Smooth muscle cell (in vitro differentiated cells): ENCODE results near the gene SEL1L. TPM values are rescaled to one million over a fixed set of nuclear protein-coding genes. Genes with fewer than 3 reads are reported as not detected.

ENCODE experiments used
- DNase-seq: peaks from one replicate; lab custom pipeline; 2025; ENCODE audit not compliant: unreplicated experiment; lab: John Stamatoyannopoulos, UW
- H2AFZ ChIP-seq: fragments of 200-600 bp; sonication (generic); 2 replicates; pipeline ENCODE4 v1.6.0; 2016; ENCODE audit warnings: antibody characterized with exemption, low read depth, mild to moderate bottlenecking
- H3F3A ChIP-seq: fragments of 200-600 bp; sonication (generic); 2 replicates; pipeline ENCODE4 v1.6.0; 2017; ENCODE audit warnings: antibody characterized with exemption, low read depth
- H3K27ac ChIP-seq: fragments of 200-600 bp; sonication (generic); 2 replicates; pipeline ENCODE4 v1.5.1; 2016; ENCODE audit warnings: low read depth, mild to moderate bottlenecking
- H3K27me3 ChIP-seq: fragments of 200-600 bp; sonication (generic); 2 replicates; pipeline ENCODE4 v1.6.1; 2016; ENCODE audit warnings: low read depth, mild to moderate bottlenecking
- H3K36me3 ChIP-seq: fragments of 200-600 bp; sonication (generic); 2 replicates; pipeline ENCODE4 v1.5.1; 2016; ENCODE audit warnings: low read depth
- H3K4me1 ChIP-seq: fragments of 200-600 bp; sonication (generic); 2 replicates; pipeline ENCODE4 v1.5.1; 2016; ENCODE audit warnings: low read depth
- H3K4me2 ChIP-seq: fragments of 200-600 bp; sonication (generic); 2 replicates; pipeline ENCODE4 v1.6.0; 2016; ENCODE audit warnings: mild to moderate bottlenecking
- H3K4me3 ChIP-seq: fragments of 200-600 bp; sonication (generic); 2 replicates; pipeline ENCODE4 v1.5.1; 2016; ENCODE audit warnings: mild to moderate bottlenecking
- H3K79me2 ChIP-seq: fragments of 200-600 bp; sonication (generic); 2 replicates; pipeline ENCODE4 v1.6.0; 2016; ENCODE audit warnings: low read depth, mild to moderate bottlenecking
- H3K9ac ChIP-seq: fragments of 200-600 bp; sonication (generic); 2 replicates; pipeline ENCODE4 v1.6.0; 2016; ENCODE audit warnings: low read depth
- H3K9me3 ChIP-seq: fragments of 200-600 bp; sonication (generic); replicated peaks from 2 replicates; pipeline ENCODE4 v1.5.1; 2016; ENCODE audit warnings: low read depth
- H4K20me1 ChIP-seq: fragments of 200-600 bp; sonication (generic); 2 replicates; pipeline ENCODE4 v1.6.0; 2016; ENCODE audit warnings: low read depth
- WGBS: methylation state at CpG from one replicate; pipeline ENCODE4 v1.1.7; 2016; ENCODE audit warnings: low lambda C conversion rate; 5-methylcytosine and 5-hydroxymethylcytosine counted together
- polyA plus RNA-seq: library from polyadenylated mRNA; unstranded; fragments of >200 nt; fragmentation: Nextera tagmentation; extraction: Ambion mirVana; gene quantifications from 2 replicates; pipeline ENCODE4 v1.2.1, GENCODE V29; 2016
- total RNA-seq: library from RNA; depleted of rRNA; stranded (reverse); fragments of >200 nt; gene quantifications from 2 replicates; pipeline ENCODE4 v1.2.3, GENCODE V29; 2014
- TF ChIP-seq, protein P1 (sequence below): fragments of 200-600 bp; sonication (generic); IDR thresholded peaks from 2 replicates; pipeline ENCODE4 v1.5.1; 2017; ENCODE audit warnings: borderline replicate concordance, mild to moderate bottlenecking, antibody characterized with exemption; ENCODE audit not compliant: insufficient read depth, poor library complexity, severe bottlenecking

The SEL1L gene
- total and polyA plus RNA-seq, 2 experiments from 2014 or later: 36.8 to 78.8 TPM

DNA sequence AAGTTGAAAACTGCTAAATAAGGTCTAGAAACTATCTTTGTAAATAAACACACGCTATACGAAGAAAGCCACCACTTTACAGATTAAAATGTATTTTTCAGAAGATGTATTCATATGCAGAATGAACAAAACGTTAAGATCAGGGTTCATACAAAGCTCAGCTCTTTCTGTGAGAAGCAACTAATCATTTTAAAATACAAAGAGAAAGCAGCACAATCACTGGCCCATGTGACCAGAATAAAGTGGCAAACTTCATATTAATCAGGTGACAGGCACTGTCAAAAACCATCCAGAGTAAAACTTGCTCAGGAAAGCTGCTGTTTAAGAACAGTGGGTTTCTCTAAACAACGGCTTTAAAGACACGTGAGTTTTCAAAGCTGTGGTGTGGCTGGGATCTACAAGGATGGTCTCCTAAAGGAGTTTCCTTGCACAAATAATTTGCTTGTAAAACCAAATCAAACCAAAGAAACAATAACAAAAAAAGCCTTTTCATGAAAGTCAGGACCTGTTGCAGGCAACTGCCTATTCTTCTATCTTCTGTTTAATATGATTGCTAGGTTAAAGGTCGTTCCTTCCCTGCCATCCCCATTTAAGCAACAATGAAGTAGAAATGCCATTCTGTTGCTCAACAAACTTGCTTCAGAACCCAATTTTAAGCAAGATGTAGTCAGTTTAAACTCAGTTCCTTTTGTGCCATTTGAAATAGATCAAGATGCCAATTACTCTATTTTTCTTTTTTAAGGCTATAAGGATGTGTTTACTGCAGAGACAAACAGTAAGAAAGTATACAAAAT, 22.3 kb downstream of the SEL1L start:
- TF ChIP-seq, protein P1, sequence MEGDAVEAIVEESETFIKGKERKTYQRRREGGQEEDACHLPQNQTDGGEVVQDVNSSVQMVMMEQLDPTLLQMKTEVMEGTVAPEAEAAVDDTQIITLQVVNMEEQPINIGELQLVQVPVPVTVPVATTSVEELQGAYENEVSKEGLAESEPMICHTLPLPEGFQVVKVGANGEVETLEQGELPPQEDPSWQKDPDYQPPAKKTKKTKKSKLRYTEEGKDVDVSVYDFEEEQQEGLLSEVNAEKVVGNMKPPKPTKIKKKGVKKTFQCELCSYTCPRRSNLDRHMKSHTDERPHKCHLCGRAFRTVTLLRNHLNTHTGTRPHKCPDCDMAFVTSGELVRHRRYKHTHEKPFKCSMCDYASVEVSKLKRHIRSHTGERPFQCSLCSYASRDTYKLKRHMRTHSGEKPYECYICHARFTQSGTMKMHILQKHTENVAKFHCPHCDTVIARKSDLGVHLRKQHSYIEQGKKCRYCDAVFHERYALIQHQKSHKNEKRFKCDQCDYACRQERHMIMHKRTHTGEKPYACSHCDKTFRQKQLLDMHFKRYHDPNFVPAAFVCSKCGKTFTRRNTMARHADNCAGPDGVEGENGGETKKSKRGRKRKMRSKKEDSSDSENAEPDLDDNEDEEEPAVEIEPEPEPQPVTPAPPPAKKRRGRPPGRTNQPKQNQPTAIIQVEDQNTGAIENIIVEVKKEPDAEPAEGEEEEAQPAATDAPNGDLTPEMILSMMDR: no peak
- H3K9ac ChIP-seq: no peak overlapping the region
- H3K36me3 ChIP-seq: peaks cover 5% of the 10 kb centered on the region
- peaks cover 6% of the 10 kb centered on the region for H3K79me2 ChIP-seq
- no peak overlapping the region for H3K27ac ChIP-seq
- H3F3A ChIP-seq: no peaks in the 10 kb centered on the region
- no peak overlapping the region for H3K4me3 ChIP-seq
- WGBS: 92% methylated on average over 6 of the region's 6 CpGs
- no peak overlapping the region for H2AFZ ChIP-seq
- H3K4me1 ChIP-seq: peaks cover 4% of the 10 kb centered on the region
- no peak overlapping the region for H3K4me2 ChIP-seq
- no peaks in the 10 kb centered on the region for H3K9me3 ChIP-seq
- H3K27me3 ChIP-seq: no peaks in the 10 kb centered on the region
- H4K20me1 ChIP-seq: peaks cover 25% of the 10 kb centered on the region
- DNase-seq: no peak

DNA sequence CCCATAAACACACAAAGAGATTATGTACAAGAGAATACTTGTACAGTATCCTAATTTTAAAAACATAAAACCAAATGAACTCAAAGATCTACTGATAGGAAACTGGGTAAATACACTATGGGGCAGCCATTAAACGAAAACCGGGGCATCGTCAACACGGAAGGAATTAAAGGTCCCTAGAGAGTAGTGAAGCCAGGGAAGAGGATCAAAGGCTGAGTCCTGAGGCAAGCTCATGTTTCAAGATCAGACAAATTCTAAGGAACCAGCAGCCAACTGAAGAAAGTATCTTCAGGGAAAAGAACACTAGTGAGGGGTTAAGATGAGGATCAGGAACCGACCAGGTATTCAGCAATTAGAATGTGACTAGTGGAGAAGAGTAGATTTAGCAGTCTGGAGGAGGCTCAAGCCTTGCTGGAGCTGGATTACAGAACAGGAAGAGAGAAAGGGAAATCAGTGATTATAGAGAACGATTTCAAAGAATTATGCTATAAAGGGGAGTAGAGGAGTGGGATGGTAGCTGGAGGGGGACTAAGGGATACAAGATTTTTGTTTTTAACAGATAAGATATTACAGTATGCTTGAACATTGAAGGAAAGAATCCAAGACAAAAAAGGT, 23.7 kb downstream of the SEL1L start:
- Histone ChIP-seq H3K4me3 (no peak overlapping the region), H3K4me2 (no peak overlapping the region), H3K4me1 (peaks cover 4% of the 10 kb centered on the region), H3K9ac (no peak overlapping the region), H3K36me3 (peaks cover 5% of the 10 kb centered on the region), H3K27ac (no peak overlapping the region), H4K20me1 (peaks cover 25% of the 10 kb centered on the region), H2AFZ (no peak overlapping the region), H3F3A (no peaks in the 10 kb centered on the region), H3K27me3 (no peaks in the 10 kb centered on the region), H3K9me3 (no peaks in the 10 kb centered on the region), H3K79me2 (peaks cover 6% of the 10 kb centered on the region)
- TF ChIP-seq, protein P1: no peak
- DNase-seq: no peak
- 69% methylated on average over 6 of the region's 6 CpGs for WGBS

GRCh38 chr14:81509321-81509720, 24.3 kb downstream of the SEL1L start:
- 97% methylated on average over 5 of the region's 5 CpGs for WGBS

More at GRCh38 chr14:81509321-81509720, 24.3 kb downstream of the SEL1L start:
- no peak overlapping the region for H3K4me3 ChIP-seq
- H3K27ac ChIP-seq: no peak overlapping the region
- no peak overlapping the region for H2AFZ ChIP-seq
- H3F3A ChIP-seq: no peaks in the 10 kb centered on the region
- H3K27me3 ChIP-seq: no peaks in the 10 kb centered on the region
- no peak overlapping the region for H3K4me2 ChIP-seq
- no peak for DNase-seq
- peaks cover 4% of the 10 kb centered on the region for H3K4me1 ChIP-seq
- H4K20me1 ChIP-seq: peaks cover 25% of the 10 kb centered on the region
- H3K79me2 ChIP-seq: peaks cover 6% of the 10 kb centered on the region
- no peaks in the 10 kb centered on the region for H3K9me3 ChIP-seq
- no peak overlapping the region for H3K9ac ChIP-seq
- peaks cover 5% of the 10 kb centered on the region for H3K36me3 ChIP-seq
- TF ChIP-seq, protein P1: no peak
